ENCODE measurements around the gene PRKCZ. TPM values are rescaled to one million over a fixed set of nuclear protein-coding genes. Genes with fewer than 3 reads are reported as not detected.

PRKCZ gene
- total and polyA plus RNA-seq, 9 of the 15 experiments (the other 6 are each of a cell fraction or from before 2014, with no cell fraction given), result 0.07 to 3.1 (median 1.3) TPM

DNA sequence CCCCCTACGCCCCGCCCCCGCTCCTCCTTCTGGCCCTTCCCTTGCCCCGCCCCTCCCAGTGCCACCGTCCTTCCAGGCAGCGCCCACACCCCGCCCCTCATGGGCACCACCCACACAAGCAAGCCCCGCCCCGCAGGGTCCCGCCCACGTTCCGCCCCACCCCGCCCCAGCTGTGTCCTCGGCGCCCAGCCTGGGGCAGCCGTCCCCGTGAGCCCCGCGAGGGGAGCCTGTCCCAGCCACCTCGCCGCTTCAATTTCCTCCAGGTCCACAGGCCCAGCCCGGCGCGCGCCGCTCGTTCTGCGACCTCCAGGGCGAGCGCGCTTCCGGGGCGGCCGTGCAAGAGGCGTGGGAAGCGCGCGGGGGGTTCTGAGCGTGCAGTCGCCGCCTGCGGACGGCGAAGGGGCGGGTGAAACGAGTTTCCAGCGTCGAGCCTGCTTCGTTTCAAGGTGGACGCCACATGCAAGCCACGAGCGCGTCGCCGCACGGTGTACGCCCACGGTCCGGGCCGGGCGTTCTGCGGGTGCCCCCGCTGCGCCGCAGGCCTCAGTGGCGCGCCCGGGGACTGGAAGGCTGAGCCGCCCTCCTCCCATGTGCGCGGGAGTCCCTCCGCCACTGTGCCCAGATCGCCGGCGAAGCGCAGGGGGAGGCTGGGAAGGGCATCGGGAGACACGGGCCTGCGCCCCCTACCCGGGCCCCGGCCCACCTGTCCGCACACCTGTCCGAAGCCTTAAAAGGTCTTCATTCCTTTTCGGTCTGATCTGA lies 155.2 kb downstream of the PRKCZ start (continued):
- TF ChIP-seq, protein P1, sequence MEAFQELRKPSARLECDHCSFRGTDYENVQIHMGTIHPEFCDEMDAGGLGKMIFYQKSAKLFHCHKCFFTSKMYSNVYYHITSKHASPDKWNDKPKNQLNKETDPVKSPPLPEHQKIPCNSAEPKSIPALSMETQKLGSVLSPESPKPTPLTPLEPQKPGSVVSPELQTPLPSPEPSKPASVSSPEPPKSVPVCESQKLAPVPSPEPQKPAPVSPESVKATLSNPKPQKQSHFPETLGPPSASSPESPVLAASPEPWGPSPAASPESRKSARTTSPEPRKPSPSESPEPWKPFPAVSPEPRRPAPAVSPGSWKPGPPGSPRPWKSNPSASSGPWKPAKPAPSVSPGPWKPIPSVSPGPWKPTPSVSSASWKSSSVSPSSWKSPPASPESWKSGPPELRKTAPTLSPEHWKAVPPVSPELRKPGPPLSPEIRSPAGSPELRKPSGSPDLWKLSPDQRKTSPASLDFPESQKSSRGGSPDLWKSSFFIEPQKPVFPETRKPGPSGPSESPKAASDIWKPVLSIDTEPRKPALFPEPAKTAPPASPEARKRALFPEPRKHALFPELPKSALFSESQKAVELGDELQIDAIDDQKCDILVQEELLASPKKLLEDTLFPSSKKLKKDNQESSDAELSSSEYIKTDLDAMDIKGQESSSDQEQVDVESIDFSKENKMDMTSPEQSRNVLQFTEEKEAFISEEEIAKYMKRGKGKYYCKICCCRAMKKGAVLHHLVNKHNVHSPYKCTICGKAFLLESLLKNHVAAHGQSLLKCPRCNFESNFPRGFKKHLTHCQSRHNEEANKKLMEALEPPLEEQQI (IDR thresholded peaks at IDR 0.05), result no peak
- no peak for TF ChIP-seq GTF2A2 (tag; IDR thresholded peaks at IDR 0.05)
- no peak for TF ChIP-seq ZNF134 (CRISPR knock-in tag; conservative IDR thresholded peaks at IDR 0.05)
- TF ChIP-seq ZNF232 (CRISPR knock-in tag; IDR thresholded peaks at IDR 0.05), result peak; percentile 91
- no peak for TF ChIP-seq ZNF79 (CRISPR knock-in tag; IDR thresholded peaks at IDR 0.05; ENCODE audit: low read depth)
- TF ChIP-seq GATA2 (CRISPR knock-in tag; IDR thresholded peaks at IDR 0.05), result no peak
- no peak for TF ChIP-seq ZNF785 (CRISPR knock-in tag; IDR thresholded peaks at IDR 0.05)
- TF ChIP-seq XRCC5 (IDR thresholded peaks at IDR 0.05; ENCODE audit: low read depth, low read length), result no peak
- TF ChIP-seq RBM39 (optimal IDR thresholded peaks at IDR 0.05; ENCODE audit: low read depth, low read length), result no peak
- TF ChIP-seq C11orf30 (IDR thresholded peaks at IDR 0.05; ENCODE audit: low read depth), result no peak
- TF ChIP-seq ZBTB7A (IDR thresholded peaks at IDR 0.05; ENCODE audit: borderline replicate concordance, control insufficient read depth, low read depth, low read length), result peak; percentile 84
- TF ChIP-seq RBM25 (IDR thresholded peaks at IDR 0.05; ENCODE audit: low read depth, low read length, severe bottlenecking), result no peak
- no peak for TF ChIP-seq CREBBP (IDR thresholded peaks at IDR 0.05; ENCODE audit: low read depth, low read length)
- TF ChIP-seq PHB (CRISPR knock-in tag; IDR thresholded peaks at IDR 0.05), result no peak
- TF ChIP-seq EP300 (IDR thresholded peaks at IDR 0.05; ENCODE audit: low read length), result peak; percentile 7; the same call in 1 of the 2 replicates
- TF ChIP-seq XRCC3 (IDR thresholded peaks at IDR 0.05), result no peak
- no peak for TF ChIP-seq ZNF174 (CRISPR knock-in tag; IDR thresholded peaks at IDR 0.05)
- peak; percentile 84; the same call in 1 of the 2 replicates for TF ChIP-seq MTA3 (IDR thresholded peaks at IDR 0.05; ENCODE audit: borderline replicate concordance)
- TF ChIP-seq KLF1 (tag; IDR thresholded peaks at IDR 0.05), result no peak; the same call in 1 of the 2 replicates
- TF ChIP-seq ZNF444 (CRISPR knock-in tag; IDR thresholded peaks at IDR 0.05), result no peak
- peak; percentile 45 for TF ChIP-seq HMGN3 (IDR thresholded peaks at IDR 0.05; ENCODE audit: borderline replicate concordance, extremely low read depth, insufficient read length, low read depth, low read length)
- TF ChIP-seq PTTG1 (tag; IDR thresholded peaks at IDR 0.05; ENCODE audit: low read depth), result no peak
- TF ChIP-seq ZBED1 (IDR thresholded peaks at IDR 0.05), result no peak
- no peak for TF ChIP-seq ADNP (tag; IDR thresholded peaks at IDR 0.05)
- no peak for TF ChIP-seq KHSRP (IDR thresholded peaks at IDR 0.05)
- TF ChIP-seq, protein P2, sequence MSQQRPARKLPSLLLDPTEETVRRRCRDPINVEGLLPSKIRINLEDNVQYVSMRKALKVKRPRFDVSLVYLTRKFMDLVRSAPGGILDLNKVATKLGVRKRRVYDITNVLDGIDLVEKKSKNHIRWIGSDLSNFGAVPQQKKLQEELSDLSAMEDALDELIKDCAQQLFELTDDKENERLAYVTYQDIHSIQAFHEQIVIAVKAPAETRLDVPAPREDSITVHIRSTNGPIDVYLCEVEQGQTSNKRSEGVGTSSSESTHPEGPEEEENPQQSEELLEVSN (IDR thresholded peaks at IDR 0.05; ENCODE audit: borderline replicate concordance in 1 of 2, extremely low read depth in 1 of 2, insufficient read depth in 1 of 2, insufficient read length in 1 of 2, low read depth in 1 of 2, low read length in 1 of 2, poor library complexity in 1 of 2, severe bottlenecking in 1 of 2), result peak; percentile 88 to 92
- TF ChIP-seq NR2F6 (CRISPR knock-in tag; IDR thresholded peaks at IDR 0.05), result no peak
- TF ChIP-seq MIER1 (IDR thresholded peaks at IDR 0.05; ENCODE audit: low read depth), result no peak
